NB4 (cell line): ENCODE results near the gene SASS6.

Source experiments
- POLR2A ChIP-seq: IDR thresholded peaks from 2 replicates; pipeline ENCODE4 v1.6.1; 2011; ENCODE audit warnings: mild to moderate bottlenecking; ENCODE audit not compliant: insufficient read length; ENCODE audit errors: extremely low read depth
- TF ChIP-seq, protein P1 (sequence below): IDR thresholded peaks from one replicate; pipeline ENCODE4 v1.5.1; 2012; ENCODE audit warnings: low read depth, low read length
- TF ChIP-seq, protein P2 (sequence below): IDR thresholded peaks from 2 replicates; pipeline ENCODE4 v1.6.1; 2011; ENCODE audit warnings: low read depth, low read length

DNA sequence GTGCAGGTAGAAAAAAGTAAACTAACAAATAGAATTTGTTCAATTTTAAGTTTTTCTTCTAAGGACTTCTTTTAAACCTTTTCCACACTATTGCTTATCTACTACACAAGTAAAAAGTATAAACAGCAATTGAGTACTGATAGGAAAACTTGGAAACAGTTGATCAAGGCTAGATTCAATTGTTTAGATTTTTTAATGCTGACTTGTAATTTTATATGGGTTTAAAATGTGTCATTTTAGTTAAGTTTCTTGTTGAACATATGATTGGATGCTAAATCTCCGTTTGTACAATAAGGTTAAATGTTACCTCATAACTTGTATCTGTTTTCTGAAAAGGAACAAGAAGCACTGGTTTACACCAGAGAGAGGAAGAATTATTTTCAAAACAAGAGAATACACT lies 5.5 kb downstream of the SASS6 start:
- TF ChIP-seq POLR2A = no peak
- TF ChIP-seq, protein P1, sequence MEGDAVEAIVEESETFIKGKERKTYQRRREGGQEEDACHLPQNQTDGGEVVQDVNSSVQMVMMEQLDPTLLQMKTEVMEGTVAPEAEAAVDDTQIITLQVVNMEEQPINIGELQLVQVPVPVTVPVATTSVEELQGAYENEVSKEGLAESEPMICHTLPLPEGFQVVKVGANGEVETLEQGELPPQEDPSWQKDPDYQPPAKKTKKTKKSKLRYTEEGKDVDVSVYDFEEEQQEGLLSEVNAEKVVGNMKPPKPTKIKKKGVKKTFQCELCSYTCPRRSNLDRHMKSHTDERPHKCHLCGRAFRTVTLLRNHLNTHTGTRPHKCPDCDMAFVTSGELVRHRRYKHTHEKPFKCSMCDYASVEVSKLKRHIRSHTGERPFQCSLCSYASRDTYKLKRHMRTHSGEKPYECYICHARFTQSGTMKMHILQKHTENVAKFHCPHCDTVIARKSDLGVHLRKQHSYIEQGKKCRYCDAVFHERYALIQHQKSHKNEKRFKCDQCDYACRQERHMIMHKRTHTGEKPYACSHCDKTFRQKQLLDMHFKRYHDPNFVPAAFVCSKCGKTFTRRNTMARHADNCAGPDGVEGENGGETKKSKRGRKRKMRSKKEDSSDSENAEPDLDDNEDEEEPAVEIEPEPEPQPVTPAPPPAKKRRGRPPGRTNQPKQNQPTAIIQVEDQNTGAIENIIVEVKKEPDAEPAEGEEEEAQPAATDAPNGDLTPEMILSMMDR = no peak
- TF ChIP-seq, protein P2, sequence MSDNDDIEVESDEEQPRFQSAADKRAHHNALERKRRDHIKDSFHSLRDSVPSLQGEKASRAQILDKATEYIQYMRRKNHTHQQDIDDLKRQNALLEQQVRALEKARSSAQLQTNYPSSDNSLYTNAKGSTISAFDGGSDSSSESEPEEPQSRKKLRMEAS = no peak
